C1 segment of cervical spinal cord (tissue), 14 donors: ENCODE measurements around the gene IFI35.
A peak's percentile ranks its signal among the peaks of the same experiment; 100 is the strongest.
"Not testable (repeated sequence)": the region's sequence is repeated elsewhere in the genome, so short reads cannot be mapped to it uniquely, and the experiment has no call there.

Experiments used
- DNase-seq, 14 donors: peaks; one replicate each; lab custom pipeline; 2025; lab: John Stamatoyannopoulos, UW

Gene IFI35

DNA sequence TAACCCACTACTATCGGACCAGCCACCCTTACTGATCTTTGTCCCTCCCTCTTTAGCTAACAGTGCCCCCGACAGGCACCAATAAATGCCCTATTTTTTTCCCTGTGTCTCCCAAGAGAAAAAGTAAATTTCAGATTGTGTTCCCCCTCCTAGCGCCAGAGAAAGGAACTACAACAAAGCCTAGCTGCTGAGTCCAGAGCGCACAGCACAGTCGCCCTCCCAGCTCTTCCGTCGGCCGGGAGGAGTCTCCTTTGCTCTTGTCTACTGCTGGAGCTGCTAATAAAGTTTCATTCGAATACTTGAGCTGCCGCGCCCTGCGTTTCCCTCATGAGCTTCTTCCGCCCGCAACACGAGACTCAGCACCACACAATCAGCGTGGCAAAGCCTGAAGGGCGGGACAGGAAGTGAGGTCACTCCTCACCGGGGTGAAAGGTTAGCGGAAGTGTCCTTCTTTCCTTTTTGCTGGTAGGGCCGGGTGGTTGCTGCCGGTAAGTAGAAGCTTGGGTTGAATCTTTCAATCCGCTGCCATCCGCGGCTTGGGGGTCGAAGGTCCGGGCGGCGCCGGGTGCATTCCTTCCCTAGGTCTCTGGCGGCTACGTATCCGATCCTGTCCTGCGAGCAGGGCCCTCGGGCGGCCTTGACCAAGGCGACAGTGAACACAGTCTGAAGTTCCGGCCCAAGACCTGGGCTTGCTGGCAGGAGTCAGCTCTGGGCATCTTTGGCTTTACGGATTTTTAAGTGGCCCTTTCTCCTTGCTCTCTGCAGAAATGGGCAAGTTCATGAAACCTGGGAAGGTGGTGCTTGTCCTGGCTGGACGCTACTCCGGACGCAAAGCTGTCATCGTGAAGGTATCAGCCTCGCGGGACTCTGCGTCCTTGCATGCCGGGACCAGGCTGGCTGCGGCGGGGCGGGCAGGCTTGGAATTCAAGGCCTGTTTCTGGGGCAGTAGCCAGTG lies 8.3 kb upstream of the IFI35 start, which contains the start of gene RPL27:
Gene RPL27 (plus strand): TSS at position 436 of the 955 bp plus-strand sequence. CDS start 332 bp downstream, at position 768.
- peak; percentile 80 to 100 (median 97) for DNase-seq

DNA sequence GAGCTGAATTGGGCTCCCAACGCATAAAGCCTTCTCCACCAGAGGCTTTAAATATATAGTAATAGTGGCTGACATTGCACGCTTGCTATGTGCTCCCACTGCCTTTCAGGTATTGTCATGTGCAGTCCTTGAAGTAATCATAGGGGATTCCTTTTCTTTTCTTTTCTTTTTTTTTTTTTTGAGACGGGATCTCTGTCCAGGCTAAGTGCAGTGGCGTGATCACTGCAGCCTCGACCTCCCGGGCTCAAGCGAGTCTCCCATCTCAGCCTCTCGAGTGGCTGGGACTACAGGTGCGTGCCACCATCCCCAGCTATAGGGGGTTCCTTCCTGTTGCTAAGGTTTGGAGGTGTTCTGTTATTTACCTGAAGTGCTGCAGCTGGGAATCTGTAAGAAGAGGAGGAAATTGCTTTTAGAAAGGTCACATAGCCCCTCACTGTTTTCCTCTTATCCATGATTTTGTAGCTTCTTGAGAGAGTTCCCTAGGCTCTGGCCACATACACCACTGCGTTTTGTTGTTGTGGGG lies 7.5 kb upstream of the IFI35 start:
- no peak for DNase-seq

DNA sequence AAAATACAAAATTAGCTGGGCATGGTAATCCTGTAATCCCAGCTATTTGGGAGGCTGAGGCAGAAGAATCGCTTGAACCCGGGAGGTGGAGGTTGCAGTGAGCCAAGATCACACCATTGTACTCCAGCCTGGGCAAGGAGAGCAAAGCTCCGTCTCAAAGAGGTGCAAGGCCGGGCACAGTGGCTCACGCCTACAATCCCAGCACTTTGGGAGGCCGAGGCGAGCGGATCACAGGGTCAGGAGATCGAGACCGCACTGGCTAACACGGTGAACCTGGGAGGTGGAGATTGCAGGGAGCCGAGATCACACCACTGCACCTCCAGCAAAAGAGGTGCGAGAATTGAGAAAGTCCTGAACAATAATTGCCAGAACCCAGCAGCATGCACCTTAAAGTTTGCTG lies 5.7 kb upstream of the IFI35 start:
- not testable (repeated sequence) for DNase-seq

DNA sequence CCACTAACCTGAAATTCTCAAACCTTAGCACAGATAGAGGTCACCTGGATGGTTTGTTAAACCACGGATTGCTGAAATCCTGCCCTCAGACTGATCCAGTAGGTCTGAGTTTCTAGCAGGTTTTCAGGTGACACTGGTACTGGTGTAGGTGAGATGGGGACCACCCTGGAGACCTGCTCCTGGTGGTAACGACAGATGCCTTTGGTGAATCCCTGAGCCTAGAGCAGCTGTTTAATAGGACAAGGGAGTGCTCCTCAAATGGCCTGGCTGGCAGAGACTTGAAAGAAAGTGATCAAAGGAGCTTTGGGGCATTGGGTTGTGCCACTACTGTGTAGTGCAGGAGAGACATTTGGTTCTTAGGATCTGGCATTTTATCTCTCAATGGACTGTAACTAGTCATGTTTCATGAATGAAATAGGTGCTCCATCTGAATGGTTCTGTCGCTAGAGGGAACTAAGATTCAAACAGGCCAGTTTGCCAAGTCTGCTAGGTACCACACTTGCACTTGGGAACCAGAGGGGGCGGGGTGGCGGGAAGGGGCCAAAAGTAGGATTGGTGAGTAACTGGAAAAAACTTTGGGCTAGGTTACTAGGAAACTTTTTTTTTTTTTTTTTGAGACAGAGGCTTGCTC lies 2.9 kb upstream of the IFI35 start:
- DNase-seq: peak in 1 of 14 donors; percentile 13

DNA sequence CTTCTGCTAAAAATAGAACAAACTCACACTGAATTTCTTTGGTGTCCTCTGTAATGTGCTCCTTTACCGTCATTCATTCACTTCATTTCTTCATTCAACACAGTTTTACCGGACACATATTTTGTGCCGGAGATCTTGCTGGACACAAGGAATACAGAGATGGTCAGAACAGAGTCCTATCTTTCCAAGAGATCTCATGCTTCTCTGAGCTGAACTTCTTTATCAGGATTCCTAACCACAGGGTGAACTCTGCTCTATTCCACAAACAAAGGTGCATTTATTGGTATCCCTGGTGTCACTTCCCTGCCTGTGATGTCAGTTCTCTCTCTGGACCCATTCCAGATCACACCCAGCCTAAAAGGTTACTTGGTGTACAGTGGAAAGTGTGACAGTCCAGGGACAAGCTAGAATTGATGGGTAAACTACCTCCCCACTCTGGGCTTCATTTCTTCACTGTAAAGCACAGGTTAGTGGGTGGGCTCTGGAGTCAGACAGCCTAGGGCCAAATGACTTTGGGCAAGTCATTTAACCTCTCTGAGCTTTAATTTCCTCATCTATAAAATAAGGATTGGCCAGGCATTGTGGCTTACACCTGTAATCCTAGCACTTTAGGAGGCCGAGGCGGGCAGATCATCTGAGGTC lies 4.2 kb downstream of the IFI35 start:
- no peak for DNase-seq

DNA sequence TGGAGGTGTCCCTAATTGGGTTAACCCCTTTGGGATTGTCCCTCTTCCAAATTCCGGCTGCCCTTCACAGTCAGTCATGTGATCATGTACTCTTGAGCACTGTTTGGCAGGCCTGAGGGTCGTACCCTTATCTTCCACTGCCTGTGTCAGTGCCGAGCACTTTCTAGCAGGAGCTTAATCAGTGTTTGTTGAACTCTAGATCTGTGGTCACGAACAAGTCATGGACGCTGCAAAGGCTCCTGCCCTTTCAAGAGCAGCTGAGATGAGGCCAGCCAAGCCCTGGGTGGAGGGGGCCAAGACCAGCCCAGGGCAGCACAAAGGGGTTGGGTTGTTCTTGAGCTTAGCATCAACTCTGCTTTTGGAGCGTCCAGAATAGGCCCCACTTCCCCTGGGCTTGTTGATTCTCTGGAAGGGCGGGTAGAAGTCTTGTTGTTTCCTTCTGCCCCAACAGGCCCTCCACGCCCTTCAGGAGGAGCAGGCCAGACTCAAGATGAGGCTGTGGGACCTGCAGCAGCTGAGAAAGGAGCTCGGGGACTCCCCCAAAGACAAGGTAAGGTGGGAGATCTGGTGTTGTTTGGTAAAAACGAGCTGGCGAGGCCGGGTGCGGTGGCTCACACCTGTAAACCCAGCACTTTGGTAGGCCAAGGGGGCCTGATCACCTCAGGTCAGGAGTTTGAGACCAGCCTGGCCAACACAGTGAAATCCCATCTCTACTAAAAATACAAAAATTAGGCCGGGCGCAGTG lies 5.3 kb downstream of the IFI35 start:
- no peak for DNase-seq

DNA sequence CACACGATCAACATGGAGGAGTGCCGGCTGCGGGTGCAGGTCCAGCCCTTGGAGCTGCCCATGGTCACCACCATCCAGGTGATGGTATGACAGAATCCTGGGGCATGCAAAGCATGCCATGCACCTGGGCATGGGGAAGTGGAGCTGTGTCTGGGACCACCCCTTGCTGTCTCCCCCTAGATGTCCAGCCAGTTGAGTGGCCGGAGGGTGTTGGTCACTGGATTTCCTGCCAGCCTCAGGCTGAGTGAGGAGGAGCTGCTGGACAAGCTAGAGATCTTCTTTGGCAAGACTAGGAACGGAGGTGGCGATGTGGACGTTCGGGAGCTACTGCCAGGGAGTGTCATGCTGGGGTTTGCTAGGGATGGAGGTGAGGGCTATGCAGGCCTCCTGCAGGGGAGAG lies 6.7 kb downstream of the IFI35 start:
- no peak for DNase-seq

DNA sequence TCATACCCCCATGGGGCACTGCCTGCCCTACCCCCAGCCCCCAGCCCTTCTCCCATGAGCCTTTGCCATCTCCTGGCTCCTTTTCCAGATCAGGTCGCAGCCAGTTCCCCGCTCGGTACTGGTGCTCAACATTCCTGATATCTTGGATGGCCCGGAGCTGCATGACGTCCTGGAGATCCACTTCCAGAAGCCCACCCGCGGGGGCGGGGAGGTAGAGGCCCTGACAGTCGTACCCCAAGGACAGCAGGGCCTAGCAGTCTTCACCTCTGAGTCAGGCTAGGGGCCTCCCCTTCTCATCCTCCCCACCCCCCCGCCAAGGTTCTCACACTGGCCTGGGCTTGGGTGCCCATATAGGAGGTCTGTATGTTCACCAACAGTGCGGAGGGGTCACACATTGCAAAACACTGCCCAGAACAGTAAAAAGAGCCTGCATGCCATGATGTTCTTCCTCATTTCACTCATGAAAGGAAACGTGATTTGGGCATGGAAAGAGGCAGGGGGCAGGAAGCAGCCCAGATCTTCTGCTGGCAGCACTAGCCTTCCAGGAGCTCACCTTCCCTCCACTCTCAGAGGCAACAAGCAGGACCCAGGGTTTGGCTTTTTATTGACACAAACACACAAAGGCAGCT lies 7.5 kb downstream of the IFI35 start:
- no peak for DNase-seq

DNA sequence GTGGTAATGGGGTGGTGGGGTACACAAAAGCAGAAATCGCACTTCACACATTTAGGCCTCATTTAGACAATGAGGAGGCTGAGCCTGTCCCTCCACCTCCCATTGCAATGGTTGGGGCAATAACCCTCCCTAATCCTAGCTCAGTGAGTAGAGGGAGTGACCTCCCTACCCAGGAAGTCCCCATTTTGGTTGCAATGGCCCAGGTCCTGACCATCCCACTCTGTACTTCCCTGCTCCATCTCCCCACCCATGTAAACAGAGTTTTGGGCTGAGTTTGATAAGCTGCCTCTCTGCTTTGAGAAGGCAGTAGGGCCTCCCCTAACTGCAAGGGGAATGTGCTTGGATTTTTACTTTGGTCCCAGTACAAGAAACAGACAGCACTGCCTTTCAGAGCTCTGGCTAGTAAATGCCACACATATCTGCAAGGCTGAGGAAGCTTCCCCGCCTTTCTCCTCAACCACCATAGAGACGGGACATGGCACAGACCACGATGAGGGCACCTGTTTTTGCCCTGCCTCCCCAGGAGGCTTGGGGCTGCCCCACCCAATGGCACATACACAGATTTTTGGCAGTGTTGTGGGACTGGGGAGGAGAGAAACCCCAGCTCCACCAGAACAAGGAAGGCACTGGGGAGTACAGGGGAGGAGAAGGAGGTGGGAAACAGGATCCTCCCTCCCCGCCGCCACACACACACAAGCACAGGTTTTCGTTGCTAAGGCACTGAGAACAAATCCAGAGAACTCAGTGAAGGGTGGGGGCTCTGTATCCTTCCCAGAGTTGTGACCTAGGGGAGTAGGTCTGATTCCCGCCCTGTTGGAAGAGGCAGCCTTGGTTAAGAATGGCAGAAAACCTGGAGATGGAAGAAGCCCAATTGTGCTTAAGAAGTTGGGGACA lies 8.3 kb downstream of the IFI35 start:
- no peak for DNase-seq

DNA sequence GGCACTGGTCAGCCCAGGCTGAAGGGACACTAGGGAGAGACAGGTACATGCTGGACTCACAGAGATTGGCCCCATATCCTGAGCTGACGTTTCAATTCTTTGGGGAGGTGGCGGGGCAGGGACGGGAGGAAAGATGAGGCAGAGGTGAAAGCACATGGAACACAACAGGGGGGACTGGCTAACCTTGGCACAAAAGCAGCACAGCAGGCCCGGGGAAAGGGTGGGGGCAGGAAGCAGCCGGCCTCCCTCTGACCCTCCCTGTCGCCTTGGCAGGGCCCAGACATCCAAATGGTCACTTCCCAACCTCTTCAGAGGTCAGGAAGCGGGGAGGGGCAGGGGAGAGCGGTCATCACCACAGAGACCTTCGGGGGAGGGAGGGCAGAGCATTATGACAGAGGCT lies 9.0 kb downstream of the IFI35 start:
- no peak for DNase-seq

DNA sequence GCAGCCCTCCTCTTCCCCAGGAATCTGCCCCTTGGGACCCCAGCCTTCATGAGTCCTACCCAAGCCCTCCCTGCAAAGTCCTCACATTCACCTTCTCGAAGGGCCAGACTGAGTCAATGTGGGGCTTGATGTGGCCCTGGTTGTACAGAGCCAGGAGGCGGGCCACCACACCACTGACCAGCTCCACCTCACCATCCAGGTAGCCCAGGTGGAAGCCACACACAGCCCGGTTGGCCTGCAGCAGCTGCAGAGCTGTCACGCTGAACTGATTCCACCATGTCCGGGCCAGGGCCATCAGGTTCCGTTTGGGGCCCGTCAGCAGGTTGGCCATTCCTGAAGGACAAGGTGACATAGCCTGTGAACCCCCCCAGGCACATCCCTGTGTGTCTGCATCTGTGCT lies 9.6 kb downstream of the IFI35 start:
- no peak for DNase-seq

DNA sequence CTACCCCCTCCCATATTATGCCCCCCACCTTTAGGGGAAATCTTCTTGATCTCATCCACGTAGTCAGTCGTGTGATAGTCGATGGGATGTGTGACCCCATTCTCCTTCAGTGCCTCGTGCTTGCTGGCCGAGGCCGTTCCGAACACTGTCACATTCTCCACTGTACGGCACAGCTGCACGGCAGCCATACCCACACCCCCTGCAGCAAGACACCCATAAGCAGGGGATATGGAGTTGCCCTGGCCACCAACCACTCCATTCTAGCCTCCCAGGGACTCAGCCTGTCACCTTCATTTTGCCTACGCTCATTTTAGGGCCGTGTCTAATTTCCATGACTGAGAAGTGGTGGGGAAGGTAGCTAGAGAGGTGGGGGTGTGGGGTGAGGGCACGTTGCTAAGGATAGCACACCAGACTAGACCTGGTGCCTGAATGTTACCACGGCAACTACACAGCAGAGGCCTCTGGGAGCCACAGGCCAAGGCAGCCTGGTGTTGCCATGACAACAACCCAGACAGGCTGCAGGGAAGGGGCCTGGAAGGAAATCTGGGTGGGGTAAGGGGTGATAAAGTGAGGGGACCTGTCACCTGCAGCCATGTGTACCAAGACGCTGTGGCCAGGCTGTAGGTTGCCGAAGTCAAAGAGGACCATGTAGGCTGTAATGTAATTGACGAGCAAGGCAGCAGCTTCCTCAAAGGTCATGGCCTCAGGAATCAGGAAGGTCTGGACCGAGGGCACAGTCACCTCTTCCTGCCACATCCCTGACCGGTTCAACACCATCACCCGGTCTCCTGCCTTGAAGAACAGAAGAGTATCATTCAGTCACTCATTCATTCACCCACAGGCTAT lies 11.6 kb downstream of the IFI35 start:
- peak in 1 of 14 donors; percentile 10 for DNase-seq

DNA sequence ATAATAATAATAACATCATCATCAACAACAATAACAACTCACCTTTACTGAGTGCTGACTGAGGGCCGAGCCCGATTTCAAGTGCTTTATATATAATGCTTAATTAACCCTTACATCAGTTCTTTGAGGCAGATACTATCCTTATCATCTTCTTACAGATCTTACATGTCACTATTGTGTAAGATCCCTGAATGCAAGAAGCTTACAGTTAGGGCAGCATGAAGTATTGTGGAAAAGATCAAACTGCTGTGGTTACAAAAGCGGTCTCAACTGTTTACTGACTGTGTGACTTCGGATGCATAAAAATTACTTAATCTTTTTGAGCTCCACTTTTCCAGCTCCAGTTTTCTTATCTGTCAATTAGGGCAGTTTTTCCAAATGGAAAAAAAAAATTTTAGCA lies 12.3 kb downstream of the IFI35 start:
- DNase-seq: no peak

DNA sequence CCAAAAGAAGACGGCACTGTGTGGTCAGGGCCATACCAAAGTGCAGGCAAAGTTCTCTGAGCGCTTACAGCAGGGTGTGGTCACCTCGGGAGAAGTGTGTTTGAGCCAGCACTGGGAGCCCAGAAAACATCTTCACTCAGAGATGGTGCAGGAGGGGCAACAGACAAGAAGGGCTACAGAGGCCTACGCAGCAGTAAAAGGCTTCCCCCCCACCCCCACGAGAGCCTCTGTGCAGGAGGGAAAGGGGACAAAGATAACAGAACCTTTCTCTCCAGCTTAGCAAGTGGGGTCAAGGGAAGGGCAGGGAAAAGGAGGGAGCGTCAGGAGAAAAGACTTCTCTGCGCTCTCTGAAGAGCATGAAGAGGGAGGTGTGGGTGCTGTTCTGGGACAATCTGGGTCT lies 12.8 kb downstream of the IFI35 start:
- no peak for DNase-seq

DNA sequence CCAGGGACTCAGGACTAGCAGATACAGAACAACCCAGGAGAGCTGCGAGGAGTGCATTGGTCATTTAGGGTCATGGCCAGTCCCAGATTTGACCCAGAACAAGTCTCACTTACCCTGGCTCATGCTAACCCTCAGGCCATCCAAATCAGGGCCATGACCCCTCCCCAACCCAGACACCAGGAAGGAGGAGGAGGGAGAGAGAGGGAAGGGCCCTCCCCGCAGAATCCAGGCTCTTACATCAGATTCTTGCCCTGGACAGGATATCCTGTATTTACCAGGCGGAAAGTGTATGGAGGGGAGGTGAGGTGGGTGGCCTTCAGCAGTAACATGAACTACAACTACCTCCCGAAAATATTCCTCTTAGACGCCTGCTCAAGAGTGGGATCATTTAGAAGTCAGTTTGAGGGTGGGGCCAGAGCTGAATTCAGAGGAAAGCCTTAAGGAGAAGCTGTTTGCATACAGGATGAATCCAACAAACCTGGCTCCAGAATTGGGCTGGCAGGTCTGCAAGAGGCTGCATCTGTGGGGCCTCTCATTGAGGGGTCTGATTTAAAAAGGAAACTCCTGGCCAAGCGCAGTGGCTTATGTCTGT lies 13.5 kb downstream of the IFI35 start:
- no peak for DNase-seq

DNA sequence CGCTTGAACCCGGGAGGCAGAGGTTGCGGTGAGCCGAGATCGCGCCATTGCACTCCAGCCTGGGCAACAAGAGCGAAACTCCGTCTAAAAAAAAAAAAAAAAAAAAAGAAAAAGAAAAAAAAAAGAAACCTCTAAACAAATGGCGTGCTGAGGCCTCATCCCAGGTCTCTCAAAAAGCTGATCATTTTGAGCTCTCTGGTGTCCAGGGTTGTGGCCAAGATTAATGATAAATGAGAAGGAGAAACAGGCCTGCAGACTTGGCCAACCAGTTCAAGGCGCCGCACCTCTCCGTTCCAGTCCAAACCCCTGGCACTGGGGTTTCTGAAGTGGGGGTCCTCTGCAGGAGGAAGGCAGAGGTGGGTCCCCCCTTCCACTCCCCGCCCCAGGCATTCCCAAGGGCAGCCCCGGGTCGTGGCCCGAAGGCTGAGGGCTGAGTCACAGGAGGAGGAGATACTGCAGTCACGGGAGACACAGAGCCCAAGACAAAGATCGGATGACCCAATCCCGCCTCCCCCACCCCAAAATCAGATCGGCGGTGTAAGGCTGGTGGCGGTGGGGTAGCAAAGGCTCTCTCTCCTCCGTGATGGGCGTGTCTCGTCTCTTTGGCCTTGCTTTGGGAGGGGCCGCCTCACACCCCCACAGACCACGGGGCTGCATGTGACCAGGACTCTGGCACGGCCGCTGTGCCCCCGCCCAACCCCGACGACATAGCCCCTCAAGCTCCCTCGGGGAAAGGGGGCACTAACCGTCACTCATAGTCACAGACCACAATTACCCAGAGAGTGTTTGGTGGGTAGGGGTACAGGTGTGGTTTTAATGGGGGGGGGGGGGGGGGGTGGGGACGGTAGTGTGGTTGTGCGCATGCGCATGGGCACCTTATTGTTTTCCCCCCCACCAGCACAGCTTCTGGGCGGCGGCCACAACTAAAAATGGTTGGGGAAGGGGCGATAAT lies 14.5 kb downstream of the IFI35 start:
- peak in 11 of 14 donors; percentile 30 to 81 (median 66) for DNase-seq
